ENCODE data around the gene TAB3. TPM values are rescaled to one million over a fixed set of nuclear protein-coding genes. Genes with fewer than 3 reads are reported as not detected.
A peak's percentile ranks its signal among the peaks of the same experiment; 100 is the strongest.

TAB3 gene
- total RNA-seq, 1 donor from 2014 or later: 12.6 TPM

DNA sequence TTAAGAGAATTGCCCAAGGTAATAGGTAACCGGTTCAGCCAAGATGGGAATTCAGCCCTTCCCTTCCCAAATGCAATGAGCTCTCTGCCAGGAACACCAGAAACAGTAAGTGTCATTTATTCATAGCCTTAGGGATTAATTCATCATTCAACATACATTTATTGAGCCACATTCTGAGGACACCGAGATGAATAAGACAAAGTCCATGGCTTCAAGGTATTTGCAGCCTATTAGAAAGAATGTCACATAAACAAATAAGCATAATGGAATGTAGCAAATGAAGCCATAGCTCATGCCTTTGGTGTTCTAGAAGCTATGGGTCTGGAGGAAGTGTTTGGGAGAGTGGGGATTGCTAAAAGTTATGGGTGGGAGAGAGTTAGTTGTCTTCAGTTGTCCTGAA lies 6.3 kb upstream of the TAB3 start:
- Histone ChIP-seq H3K9me3 (replicated peaks) (no peaks in the 10 kb centered on the region), H3K4me3 (no peak overlapping the region), H3K36me3 (no peaks in the 10 kb centered on the region), H3K27me3 (ENCODE audit: low read depth) (no peaks in the 10 kb centered on the region), H3K27ac (replicated peaks) (no peak overlapping the region), H3K4me1 (no peaks in the 10 kb centered on the region)
- intact Hi-C loops (cut with micrococcal nuclease): no loop called here
- DNase-seq: no peak
- TF ChIP-seq CTCF (IDR thresholded peaks at IDR 0.05; ENCODE audit: borderline replicate concordance): no peak

- Histone ChIP-seq H3K4me3 (no peak overlapping the region), H3K9me3 (replicated peaks) (no peaks in the 10 kb centered on the region), H3K27ac (replicated peaks) (no peak overlapping the region), H3K27me3 (ENCODE audit: low read depth) (no peaks in the 10 kb centered on the region), H3K36me3 (no peaks in the 10 kb centered on the region), H3K4me1 (no peaks in the 10 kb centered on the region)
- TF ChIP-seq CTCF (IDR thresholded peaks at IDR 0.05; ENCODE audit: borderline replicate concordance): no peak
- DNase-seq: no peak
- intact Hi-C loops (cut with micrococcal nuclease): no loop called here
Observed at GRCh38 chrX:30893206-30893605, 4.2 kb upstream of the TAB3 start.

DNA sequence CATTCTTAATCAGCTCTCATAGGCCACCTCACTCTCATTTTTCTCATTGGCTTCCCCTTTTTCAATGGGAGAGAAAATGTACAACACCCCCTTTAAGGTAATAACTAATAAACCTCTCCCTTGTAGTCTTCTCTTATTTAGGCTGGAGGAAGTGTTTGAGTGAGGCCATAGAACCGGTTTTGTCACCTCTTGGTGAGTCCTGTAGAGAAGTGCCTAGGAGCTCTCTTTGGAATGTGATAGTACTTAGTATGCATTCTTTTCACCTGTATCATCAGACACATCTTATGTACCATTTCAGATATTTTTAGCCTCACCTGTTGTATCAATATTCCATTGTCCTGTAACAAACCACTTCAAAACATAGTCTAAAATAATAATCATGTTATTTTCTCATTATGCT lies 3.5 kb upstream of the TAB3 start:
- no peak overlapping the region for H3K4me3 ChIP-seq
- no peaks in the 10 kb centered on the region for H3K9me3 ChIP-seq (replicated peaks)
- no peak for TF ChIP-seq CTCF (IDR thresholded peaks at IDR 0.05; ENCODE audit: borderline replicate concordance)
- H3K36me3 ChIP-seq: no peaks in the 10 kb centered on the region
- H3K4me1 ChIP-seq: peaks cover 6% of the 10 kb centered on the region
- intact Hi-C loops (cut with micrococcal nuclease): no loop called here
- H3K27me3 ChIP-seq (ENCODE audit: low read depth): no peaks in the 10 kb centered on the region
- no peak overlapping the region for H3K27ac ChIP-seq (replicated peaks)
- no peak for DNase-seq

DNA sequence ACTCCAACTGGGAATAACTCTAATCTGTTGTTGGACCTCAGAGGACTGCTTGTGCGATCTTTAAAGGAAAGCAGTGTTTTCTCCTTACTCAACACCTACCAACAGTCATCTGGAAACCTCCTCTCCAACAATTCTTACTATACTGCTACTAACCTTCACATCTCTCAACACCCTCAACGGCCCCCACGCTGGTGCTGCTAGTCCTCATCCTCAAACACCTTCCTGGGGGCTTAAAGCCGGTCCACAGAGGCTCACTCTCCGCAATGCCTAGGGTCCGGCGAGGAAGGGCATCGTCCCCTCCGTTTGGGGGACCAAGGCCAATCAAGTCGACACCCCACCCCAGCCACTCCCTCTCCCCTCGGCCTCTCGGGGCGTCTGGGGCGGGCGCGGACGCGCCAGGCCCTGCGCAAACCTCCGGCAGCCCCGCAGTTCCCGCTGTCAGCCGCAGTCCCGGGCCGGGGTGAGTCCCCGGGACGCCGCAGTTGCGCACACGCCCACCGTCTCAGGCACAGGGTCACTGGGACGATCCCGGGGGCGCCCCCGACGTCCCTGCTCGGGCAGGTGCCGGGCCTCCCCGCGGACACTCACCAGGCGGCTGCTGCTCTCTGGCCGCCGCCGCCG lies 418 bp downstream of the TAB3 start:
- TF ChIP-seq CTCF (IDR thresholded peaks at IDR 0.05; ENCODE audit: borderline replicate concordance): no peak
- Histone ChIP-seq H3K9me3 (replicated peaks) (no peaks in the 10 kb centered on the region), H3K4me1 (peaks cover 36% of the 10 kb centered on the region), H3K36me3 (no peaks in the 10 kb centered on the region), H3K4me3 (peak overlapping the region; percentile 86), H3K27ac (replicated peaks) (peak overlapping the region; percentile 89), H3K27me3 (ENCODE audit: low read depth) (no peaks in the 10 kb centered on the region)
- intact Hi-C loops (cut with micrococcal nuclease): no loop called here
- no peak for DNase-seq

GRCh38 chrX:30887721-30888120 lies 1.3 kb downstream of the TAB3 start:
- Histone ChIP-seq H3K9me3 (replicated peaks) (no peaks in the 10 kb centered on the region), H3K36me3 (no peaks in the 10 kb centered on the region), H3K4me1 (peaks cover 43% of the 10 kb centered on the region), H3K27ac (replicated peaks) (no peak overlapping the region), H3K27me3 (ENCODE audit: low read depth) (no peaks in the 10 kb centered on the region), H3K4me3 (peak overlapping the region; percentile 86)
- DNase-seq: no peak
- TF ChIP-seq CTCF (IDR thresholded peaks at IDR 0.05; ENCODE audit: borderline replicate concordance): no peak
- intact Hi-C loops (cut with micrococcal nuclease): no loop called here
